Mesangial cell (primary cell): ENCODE measurements around the gene ACTG1. TPM values are rescaled to one million over a fixed set of nuclear protein-coding genes. Genes with fewer than 3 reads are reported as not detected.

Source experiments
- total RNA-seq: library from RNA; depleted of rRNA; stranded (reverse); fragments of >200 nt; gene quantifications from 2 replicates; pipeline ENCODE4 v1.2.3, GENCODE V29; 2015

The ACTG1 gene
- total RNA-seq: 10,594 and 11,964 TPM in 2 replicates

GRCh38 chr17:81512562-81513371 lies at the start of gene ACTG1:
Gene ACTG1, minus strand, starts transcription at chr17:81512799. Its CDS starts 445 bp downstream, at chr17:81512354.

GRCh38 chr17:81552244-81553017 lies 39.8 kb upstream of the ACTG1 start, which contains the start of gene FAAP100:
Gene FAAP100, minus strand, starts transcription at chr17:81552353. Its CDS starts 23 bp downstream, at chr17:81552330.

GRCh38 chr17:81527591-81528383 lies 15.2 kb upstream of the ACTG1 start, which contains the start of gene FSCN2:
Gene FSCN2, plus strand, starts transcription at chr17:81528377. Its CDS starts 155 bp downstream, at chr17:81528532.

Other genes starting within 250 kb of the ACTG1 start
- 84.4 and 109 TPM in 2 replicates for gene SLC38A10, start 217.5 kb downstream of the ACTG1 start, total RNA-seq
- 6.8 and 18.3 TPM in 2 replicates for gene BAHCC1, start 117.3 kb downstream of the ACTG1 start, total RNA-seq
- 2.4 TPM in 1 of 2 replicates, not detected in the other for gene FSCN2, start 15.6 kb upstream of the ACTG1 start, total RNA-seq
- gene FAAP100, start 39.6 kb upstream of the ACTG1 start, total RNA-seq: 51.0 and 63.8 TPM in 2 replicates
- gene NPLOC4, start 124.3 kb upstream of the ACTG1 start, total RNA-seq: 68.1 and 84.4 TPM in 2 replicates
- gene TSPAN10, start 124.4 kb upstream of the ACTG1 start, total RNA-seq: 1.1 and 1.9 TPM in 2 replicates
- gene PDE6G, start 143.7 kb upstream of the ACTG1 start, total RNA-seq: 0.65 and 6.6 TPM in 2 replicates
- gene OXLD1, start 153.8 kb upstream of the ACTG1 start, total RNA-seq: 45.1 and 69.1 TPM in 2 replicates
- gene CCDC137, start 153.9 kb upstream of the ACTG1 start, total RNA-seq: 11.5 and 19.2 TPM in 2 replicates
- gene ARL16, start 171.0 kb upstream of the ACTG1 start, total RNA-seq: 38.7 and 53.8 TPM in 2 replicates
- 126 and 158 TPM in 2 replicates for gene HGS, start 171.2 kb upstream of the ACTG1 start, total RNA-seq
- 86.6 and 220 TPM in 2 replicates for gene MRPL12, start 190.6 kb upstream of the ACTG1 start, total RNA-seq
- gene SLC25A10, start 199.5 kb upstream of the ACTG1 start, total RNA-seq: 23.2 and 55.6 TPM in 2 replicates